D721Med (cell line): ENCODE measurements around the gene MAST2.
"Not testable (repeated sequence)": the region's sequence is repeated elsewhere in the genome, so short reads cannot be mapped to it uniquely, and the experiment has no call there.

ENCODE experiments used
- DNase-seq: peaks from one replicate; pipeline ENCODE4 v3.0.0; 2011; ENCODE audit warnings: low spot score; ENCODE audit not compliant: insufficient read length
- FAIRE-seq: peaks from 2 replicates; lab custom pipeline; 2011; peaks lifted over from hg19 to GRCh38; lab: Jason Lieb, UNC
- CTCF ChIP-seq: IDR thresholded peaks from 2 replicates; pipeline ENCODE4 v1.5.1; 2012; ENCODE audit warnings: mild to moderate bottlenecking, control low read depth; ENCODE audit not compliant: insufficient read depth; ENCODE audit errors: missing control alignments

MAST2 gene

DNA sequence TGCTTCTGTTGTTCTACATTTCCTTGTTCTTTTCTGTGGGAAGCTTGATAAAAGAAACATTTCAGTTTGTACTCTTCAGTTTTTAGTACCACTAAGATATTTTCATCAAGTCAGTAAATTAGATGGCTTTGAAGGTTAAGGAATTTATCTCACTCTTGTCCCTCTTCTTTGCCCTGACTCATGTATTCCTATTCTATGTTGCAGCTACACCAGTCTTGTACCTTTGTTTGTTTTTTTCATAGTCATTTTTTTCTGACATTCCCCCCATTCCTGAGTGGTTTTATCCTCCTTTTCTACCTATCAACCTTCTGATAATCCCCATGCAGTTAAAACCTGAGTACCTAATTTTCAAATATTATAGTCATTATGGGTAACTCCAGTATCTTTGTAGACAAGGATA lies 65.4 kb downstream of the MAST2 start:
- FAIRE-seq (no peak), DNase-seq (no peak)
- no peak for TF ChIP-seq CTCF

- FAIRE-seq (no peak), DNase-seq (no peak)
Observed at GRCh38 chr1:45870500-45870899, 67.1 kb downstream of the MAST2 start.

DNA sequence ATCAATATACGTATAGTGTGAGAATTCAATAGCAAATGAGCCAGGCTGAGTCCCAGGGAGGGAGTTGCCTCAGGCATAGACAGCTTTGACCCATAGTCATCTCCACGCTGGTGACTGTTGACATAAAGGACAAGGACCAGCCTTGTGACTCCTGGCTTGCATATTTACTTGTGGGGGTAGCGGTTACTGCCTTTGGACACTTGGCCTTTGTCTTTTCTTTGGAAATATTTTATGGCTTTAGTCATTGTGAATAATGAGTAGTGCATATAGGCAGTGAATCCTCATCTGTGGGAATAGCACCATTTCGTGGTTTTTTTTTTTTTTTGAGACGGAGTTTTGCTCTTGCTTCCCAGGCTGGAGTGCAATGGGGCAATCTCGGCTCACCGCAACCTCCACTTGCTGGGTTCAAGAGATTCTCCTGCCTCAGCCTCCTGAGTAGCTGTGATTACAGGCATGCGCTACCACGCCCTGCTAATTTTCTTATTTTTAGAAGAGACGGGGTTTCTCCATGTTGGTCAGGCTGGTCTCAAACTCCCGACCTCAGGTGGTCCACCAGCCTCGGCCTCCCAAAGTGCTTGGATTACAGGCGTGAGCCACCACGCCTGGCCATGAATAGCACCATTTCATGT lies 68.9 kb downstream of the MAST2 start:
- FAIRE-seq, DNase-seq: not testable (repeated sequence)

More at GRCh38 chr1:45870500-45870899, 67.1 kb downstream of the MAST2 start:
- TF ChIP-seq CTCF = no peak

GRCh38 chr1:45876000-45876617 lies 72.7 kb downstream of the MAST2 start:
- no peak for FAIRE-seq

DNA sequence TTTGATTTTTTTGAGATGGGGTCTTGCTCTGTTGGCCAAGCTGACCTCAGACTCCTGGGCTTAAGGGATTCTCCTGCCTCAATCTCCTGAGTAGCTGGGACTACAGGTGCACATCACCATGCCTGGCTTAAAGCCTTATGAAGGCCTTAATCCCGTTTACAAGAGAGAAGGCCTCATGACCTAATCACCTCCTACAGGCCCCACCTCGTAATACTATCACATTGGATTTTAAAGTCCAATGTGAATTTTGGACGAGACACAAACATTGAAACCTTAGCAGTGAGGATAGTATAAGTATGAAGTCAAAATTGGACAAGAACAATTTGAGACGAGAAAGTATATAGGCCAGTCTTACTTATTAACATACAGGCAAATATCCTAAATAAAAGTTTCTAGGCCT lies 73.9 kb downstream of the MAST2 start:
- FAIRE-seq = no peak
- DNase-seq = no peak
- no peak for TF ChIP-seq CTCF

More at GRCh38 chr1:45876000-45876617, 72.7 kb downstream of the MAST2 start:
- DNase-seq = no peak
- no peak for TF ChIP-seq CTCF

DNA sequence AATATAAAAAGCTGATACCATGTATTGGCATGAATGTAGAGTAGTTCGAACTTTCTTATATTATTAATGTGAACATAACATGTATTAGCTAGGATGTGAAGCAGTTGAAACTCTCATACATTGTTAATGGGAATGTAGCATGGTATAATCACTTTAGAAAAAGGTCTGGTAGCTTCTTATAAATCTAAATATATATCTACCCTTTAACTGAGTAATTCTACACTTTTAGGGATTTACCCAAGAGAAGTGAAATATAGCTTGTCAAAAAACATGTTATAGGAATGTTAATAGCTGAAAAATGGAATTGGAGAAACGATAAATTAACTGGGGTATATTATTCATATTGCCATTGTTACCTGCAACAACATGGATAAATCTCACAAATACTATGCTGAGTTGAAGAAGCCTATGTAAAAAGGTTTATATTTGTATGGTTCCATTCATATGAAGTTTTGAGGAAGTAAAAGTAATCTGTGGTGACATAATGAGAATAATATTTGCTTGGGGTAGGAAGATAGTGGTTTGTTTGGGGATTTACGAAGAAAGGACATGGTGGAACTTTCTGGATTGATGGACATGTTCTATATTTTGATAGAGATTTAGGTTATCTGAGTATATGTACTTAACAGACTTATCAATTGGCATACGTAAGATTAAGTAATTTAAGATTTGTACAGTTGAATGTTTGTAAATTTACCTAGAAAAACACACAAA lies 76.6 kb downstream of the MAST2 start:
- DNase-seq (no peak), FAIRE-seq (no peak)
- TF ChIP-seq CTCF = no peak

DNA sequence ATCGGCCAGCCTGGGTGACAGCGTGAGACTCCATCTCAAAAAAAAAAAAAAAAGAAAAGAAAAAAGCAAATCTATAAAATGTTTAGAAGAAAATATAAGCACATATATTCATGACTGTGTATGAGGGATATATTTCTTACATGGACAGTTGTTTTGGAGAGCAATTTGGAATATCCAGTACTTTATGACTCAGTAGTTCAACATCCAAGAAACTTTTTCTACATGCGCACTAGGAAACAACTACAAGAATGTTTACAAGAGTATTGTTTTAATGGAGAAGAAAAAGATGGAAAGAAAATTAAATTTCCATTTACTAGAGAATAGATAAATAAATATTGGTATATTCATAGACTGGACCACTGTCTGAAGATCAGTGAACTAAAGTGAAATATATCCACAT lies 77.5 kb downstream of the MAST2 start:
- TF ChIP-seq CTCF = no peak
- FAIRE-seq = no peak
- no peak for DNase-seq
